GM10248 (cell line): ENCODE data around the gene USP5.

Experiments used
- CTCF ChIA-PET: fragments of 300-600 bp; sonication (Branson Sonifier 250); formaldehyde crosslinking; extraction: SDS; loops from one replicate; lab custom pipeline; 2021; ENCODE audit warnings: antibody characterized with exemption; lab: Yijun Ruan, JAX
- POLR2A ChIA-PET: fragments of 350-650 bp; sonication (Branson Sonifier 250); formaldehyde crosslinking; extraction: SDS; loops from one replicate; lab custom pipeline; 2020; ENCODE audit warnings: antibody characterized with exemption; lab: Yijun Ruan, JAX
- DNase-seq: peaks from one replicate; pipeline ENCODE4 v3.0.0; 2012; ENCODE audit errors: extremely low spot score
- TF ChIP-seq, protein P1 (sequence below): IDR thresholded peaks from 2 replicates; pipeline ENCODE4 v1.5.1; 2012; ENCODE audit warnings: mild to moderate bottlenecking, low read depth; ENCODE audit errors: extremely low read depth, missing control alignments, control extremely low read depth

Gene USP5

DNA sequence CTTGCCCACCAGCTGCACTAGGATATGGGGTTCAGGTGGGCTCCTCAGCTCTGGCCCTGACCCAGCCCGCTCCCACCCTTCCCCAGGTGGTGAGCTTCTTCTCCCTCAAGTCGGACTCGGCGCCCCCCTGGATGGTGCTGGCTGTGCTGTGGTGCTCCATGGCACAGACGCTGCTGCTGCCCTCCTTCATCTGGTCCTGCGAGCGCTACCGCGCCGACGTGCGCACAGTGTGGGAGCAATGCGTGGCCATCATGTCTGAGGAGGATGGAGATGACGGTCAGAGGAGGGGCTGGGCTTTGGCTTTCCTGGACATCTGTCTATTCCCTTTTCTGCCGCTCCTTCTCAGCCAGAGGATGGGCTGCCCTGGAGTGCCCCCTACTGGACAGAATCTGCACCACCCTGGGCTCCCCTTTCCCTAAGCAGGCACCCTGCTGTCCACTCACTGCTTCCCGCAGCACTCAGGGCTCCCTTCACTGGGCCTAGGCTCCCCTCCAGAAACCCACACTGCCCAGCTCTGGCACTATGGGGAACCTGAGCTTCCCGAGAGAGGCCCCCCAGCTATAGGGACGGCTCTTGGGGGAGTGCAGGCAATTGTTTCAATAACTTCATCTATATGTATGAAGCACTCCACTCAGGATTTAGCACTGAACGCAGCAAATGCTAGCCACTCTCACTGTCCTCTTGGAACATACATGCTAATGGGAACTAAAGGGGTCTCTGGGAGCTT, 26.4 kb upstream of the USP5 start:
- CTCF ChIA-PET = interaction anchor here (0.6 to 7.6 kb wide), 33 partner anchors 9 to 287 kb away, joined by 3 to 60 read pairs (median 4); partner anchors contain the start of genes CD4, CDCA3, GNB3 and LAG3
- TF ChIP-seq, protein P1, sequence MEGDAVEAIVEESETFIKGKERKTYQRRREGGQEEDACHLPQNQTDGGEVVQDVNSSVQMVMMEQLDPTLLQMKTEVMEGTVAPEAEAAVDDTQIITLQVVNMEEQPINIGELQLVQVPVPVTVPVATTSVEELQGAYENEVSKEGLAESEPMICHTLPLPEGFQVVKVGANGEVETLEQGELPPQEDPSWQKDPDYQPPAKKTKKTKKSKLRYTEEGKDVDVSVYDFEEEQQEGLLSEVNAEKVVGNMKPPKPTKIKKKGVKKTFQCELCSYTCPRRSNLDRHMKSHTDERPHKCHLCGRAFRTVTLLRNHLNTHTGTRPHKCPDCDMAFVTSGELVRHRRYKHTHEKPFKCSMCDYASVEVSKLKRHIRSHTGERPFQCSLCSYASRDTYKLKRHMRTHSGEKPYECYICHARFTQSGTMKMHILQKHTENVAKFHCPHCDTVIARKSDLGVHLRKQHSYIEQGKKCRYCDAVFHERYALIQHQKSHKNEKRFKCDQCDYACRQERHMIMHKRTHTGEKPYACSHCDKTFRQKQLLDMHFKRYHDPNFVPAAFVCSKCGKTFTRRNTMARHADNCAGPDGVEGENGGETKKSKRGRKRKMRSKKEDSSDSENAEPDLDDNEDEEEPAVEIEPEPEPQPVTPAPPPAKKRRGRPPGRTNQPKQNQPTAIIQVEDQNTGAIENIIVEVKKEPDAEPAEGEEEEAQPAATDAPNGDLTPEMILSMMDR = peak; percentile 93
- POLR2A ChIA-PET = no interaction called here

DNA sequence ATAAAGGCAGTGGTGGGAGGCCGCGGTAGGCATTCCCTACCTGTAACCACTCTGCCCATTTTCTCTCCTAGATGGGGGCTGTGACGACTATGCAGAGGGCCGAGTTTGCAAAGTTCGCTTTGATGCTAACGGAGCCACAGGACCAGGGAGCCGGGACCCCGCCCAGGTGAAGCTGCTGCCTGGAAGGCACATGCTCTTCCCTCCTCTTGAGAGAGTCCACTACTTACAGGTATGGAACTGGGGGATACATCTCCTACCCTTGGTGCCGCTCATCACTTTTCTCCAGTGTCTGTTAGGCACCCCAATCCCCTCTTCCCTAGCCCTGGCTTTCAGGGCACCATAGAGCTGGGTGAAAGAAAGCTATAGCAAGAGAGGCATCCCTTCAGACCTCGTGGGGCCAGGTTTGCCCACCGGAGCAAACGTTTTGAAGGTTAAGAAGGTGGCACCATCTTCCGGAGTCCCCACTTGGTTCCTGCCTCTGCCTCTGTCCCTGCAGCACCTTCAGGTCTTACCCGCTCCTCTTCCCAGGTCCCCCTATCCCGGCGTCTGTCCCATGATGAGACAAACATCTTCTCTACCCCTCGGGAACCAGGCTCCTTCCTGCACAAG, 25.7 kb upstream of the USP5 start:
- ChIA-PET POLR2A (no interaction called here), CTCF (interaction anchor here (0.6 to 7.6 kb wide), 20 partner anchors 8 to 163 kb away, joined by 3 to 60 read pairs (median 6); partner anchors contain the start of genes CDCA3, GNB3, LAG3 and MLF2)
- TF ChIP-seq, protein P1 = no peak

More for the DNA sequence above, 26.4 kb upstream of the USP5 start:
- DNase-seq = peak; percentile 92

DNA sequence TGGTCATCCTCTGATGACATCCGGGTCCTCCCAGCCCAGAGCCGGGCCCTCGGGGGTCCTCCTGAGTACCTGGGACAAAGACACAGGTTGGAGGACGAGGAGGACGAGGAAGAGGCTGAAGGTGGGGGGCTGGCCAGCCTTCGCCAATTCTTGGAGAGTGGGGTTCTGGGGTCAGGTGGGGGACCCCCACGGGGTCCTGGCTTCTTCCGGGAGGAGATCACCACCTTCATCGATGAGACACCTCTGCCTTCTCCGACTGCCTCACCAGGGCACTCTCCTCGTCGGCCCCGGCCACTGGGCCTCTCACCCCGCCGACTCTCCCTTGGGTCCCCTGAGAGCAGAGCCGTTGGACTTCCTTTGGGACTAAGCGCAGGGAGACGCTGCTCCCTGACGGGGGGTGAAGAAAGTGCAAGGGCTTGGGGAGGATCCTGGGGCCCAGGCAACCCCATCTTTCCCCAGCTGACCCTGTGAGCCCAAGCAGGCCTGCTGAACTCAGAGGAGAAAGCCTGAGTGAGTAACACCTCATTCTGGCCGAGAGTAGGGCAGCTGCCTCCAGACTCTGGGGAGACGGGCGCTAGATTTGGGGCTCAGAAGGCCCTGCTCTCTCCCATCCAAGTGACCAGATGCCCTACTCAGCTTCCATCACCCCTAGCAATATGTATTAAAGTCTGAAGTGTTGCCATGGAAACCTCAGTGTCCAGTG, 25.1 kb upstream of the USP5 start:
- no peak for DNase-seq
- ChIA-PET POLR2A (no interaction called here), CTCF (interaction anchor here (0.6 to 7.6 kb wide), 15 partner anchors 8 to 163 kb away, joined by 3 to 60 read pairs (median 6); partner anchors contain the start of genes CDCA3, GNB3, MLF2 and PTMS)
- TF ChIP-seq, protein P1 = no peak

More for the DNA sequence above, 25.7 kb upstream of the USP5 start:
- DNase-seq = no peak

DNA sequence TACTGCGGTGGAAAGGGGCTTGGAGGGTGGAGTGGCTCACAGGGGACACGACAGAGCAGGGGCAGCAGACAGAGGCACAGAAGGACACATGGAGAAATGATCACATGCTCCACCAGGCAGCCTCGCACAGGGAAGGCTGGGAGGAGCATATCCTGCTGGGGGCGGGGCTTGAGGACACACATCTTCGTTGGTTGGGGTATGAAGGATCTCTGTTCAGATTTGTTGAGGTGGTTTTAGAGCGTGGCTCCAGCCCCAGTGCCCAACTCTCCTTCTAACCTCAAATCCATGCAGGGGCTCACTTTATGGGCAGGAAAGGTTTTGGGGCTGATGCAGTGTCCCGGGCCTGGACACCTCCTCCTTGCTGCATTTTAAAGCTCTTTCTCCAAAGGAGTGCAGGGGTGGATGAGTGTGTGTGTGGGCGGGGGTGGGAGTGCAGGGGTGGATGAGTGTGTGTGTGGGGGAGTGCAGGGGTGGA, 24.5 kb upstream of the USP5 start:
- ChIA-PET POLR2A (no interaction called here), CTCF (interaction anchor here (0.8 to 7.6 kb wide), 6 partner anchors 7 to 74 kb away, joined by 3 to 60 read pairs (median 19); partner anchors contain the start of genes GNB3, MLF2 and PTMS)
- no peak for DNase-seq
- TF ChIP-seq, protein P1 = no peak

DNA sequence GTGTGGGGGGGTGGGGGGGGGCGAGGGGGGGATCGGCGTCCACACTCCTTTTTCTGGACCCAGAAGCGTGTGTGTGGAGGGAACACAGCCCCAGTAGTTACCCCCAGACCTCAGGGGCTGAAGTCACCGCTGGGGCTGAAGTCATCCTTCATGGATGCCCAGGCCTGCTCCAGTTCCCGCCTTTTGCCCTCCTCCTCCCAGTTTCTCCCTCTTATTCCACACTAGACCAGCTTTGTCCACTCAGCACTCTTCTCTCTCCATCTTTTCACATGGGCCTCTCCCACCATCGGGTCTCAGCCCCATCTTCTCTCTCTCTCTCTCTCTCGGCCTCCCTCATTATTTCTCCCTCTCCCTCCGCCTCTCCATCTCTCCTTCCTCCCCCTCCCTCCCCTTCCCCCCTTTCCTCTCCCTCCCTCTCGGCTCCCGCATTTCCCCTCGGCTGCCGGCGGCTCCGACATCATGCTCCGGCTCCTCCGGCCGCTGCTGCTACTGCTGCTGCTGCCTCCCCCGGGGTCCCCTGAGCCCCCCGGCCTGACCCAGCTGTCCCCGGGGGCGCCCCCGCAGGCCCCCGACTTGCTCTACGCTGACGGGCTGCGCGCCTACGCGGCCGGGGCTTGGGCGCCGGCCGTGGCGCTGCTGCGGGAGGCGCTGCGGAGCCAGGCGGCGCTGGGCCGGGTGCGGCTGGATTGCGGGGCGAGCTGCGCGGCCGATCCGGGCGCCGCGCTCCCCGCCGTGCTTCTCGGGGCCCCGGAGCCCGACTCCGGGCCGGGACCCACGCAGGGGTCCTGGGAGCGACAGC, 23.8 kb upstream of the USP5 start, which contains the start of gene P3H3:
Gene P3H3, plus strand, starts transcription at position 426 of the 799 bp plus-strand sequence. Its CDS starts 34 bp downstream, at position 460.
- ChIA-PET CTCF (interaction anchor here (1.0 to 6.6 kb wide), 11 partner anchors 9 to 274 kb away, joined by 3 to 60 read pairs (median 3); partner anchors contain the start of genes COPS7A, GNB3, MLF2 and PTMS), POLR2A (no interaction called here)
- no peak for DNase-seq
- TF ChIP-seq, protein P1 = peak; percentile 19
